ENCODE data around the gene FAM3D.
A peak's percentile ranks its signal among the peaks of the same experiment; 100 is the strongest.

FAM3D gene

GRCh38 chr3:58656631-58657030 is 9.9 kb downstream of the FAM3D start:
- DNase-seq (ENCODE audit: low read depth), result no peak

GRCh38 chr3:58654466-58654865 is 12.1 kb downstream of the FAM3D start:
- DNase-seq (ENCODE audit: low read depth), result no peak

- no peak for DNase-seq (ENCODE audit: low read depth)
Observed at GRCh38 chr3:58652624-58653023, 13.9 kb downstream of the FAM3D start.

- no peak for DNase-seq (ENCODE audit: low read depth)
Observed at GRCh38 chr3:58651276-58651675, 15.3 kb downstream of the FAM3D start.

- DNase-seq (ENCODE audit: low read depth), result no peak
Observed at GRCh38 chr3:58647381-58648141, 19.0 kb downstream of the FAM3D start.

- no peak for DNase-seq (ENCODE audit: low read depth)
Observed at GRCh38 chr3:58646503-58646902, 20.1 kb downstream of the FAM3D start.

GRCh38 chr3:58645726-58646125 is 20.8 kb downstream of the FAM3D start:
- DNase-seq (ENCODE audit: low read depth), result no peak

GRCh38 chr3:58642846-58643245 is 23.7 kb downstream of the FAM3D start:
- no peak for DNase-seq (ENCODE audit: low read depth)

- no peak for DNase-seq (ENCODE audit: low read depth)
Observed at GRCh38 chr3:58640700-58641372, 25.7 kb downstream of the FAM3D start.

GRCh38 chr3:58639842-58640241 is 26.7 kb downstream of the FAM3D start:
- DNase-seq (ENCODE audit: low read depth), result no peak

GRCh38 chr3:58639001-58639400 is 27.6 kb downstream of the FAM3D start:
- no peak for DNase-seq (ENCODE audit: low read depth)

GRCh38 chr3:58638591-58638990 is 28.0 kb downstream of the FAM3D start:
- DNase-seq (ENCODE audit: low read depth), result no peak

- no peak for DNase-seq (ENCODE audit: low read depth)
Observed at GRCh38 chr3:58637509-58637908, 29.1 kb downstream of the FAM3D start.

- no peak for DNase-seq (ENCODE audit: low read depth)
Observed at GRCh38 chr3:58635371-58636285, 30.9 kb downstream of the FAM3D start.

GRCh38 chr3:58633157-58633865 is 33.3 kb downstream of the FAM3D start:
- DNase-seq (ENCODE audit: low read depth), result no peak

GRCh38 chr3:58631742-58632141 is 34.8 kb downstream of the FAM3D start:
- DNase-seq (ENCODE audit: low read depth), result no peak

GRCh38 chr3:58630710-58631092 is 35.9 kb downstream of the FAM3D start:
- no peak for DNase-seq (ENCODE audit: low read depth)

- no peak for DNase-seq (ENCODE audit: low read depth)
Observed at GRCh38 chr3:58630076-58630709, 36.4 kb downstream of the FAM3D start.

- DNase-seq (ENCODE audit: low read depth), result no peak
Observed at GRCh38 chr3:58629629-58630028, 36.9 kb downstream of the FAM3D start.

- DNase-seq (ENCODE audit: low read depth), result peak; percentile 78
Observed at GRCh38 chr3:58628823-58629562, 37.6 kb downstream of the FAM3D start.

- DNase-seq (ENCODE audit: low read depth), result no peak
Observed at GRCh38 chr3:58627941-58628340, 38.6 kb downstream of the FAM3D start.
